BLaER1 (cell line): ENCODE measurements around the gene DHRS7B.

Source experiments
- H3K27ac ChIP-seq: shearing (Covaris generic); formaldehyde crosslinking; 2 replicates; pipeline ENCODE4 v1.8.1; 2022
- H3K27me3 ChIP-seq: shearing (Covaris generic); formaldehyde crosslinking; 2 replicates; pipeline ENCODE4 v1.8.1; 2022
- H3K36me3 ChIP-seq: shearing (Covaris generic); formaldehyde crosslinking; 2 replicates; pipeline ENCODE4 v1.8.1; 2022
- H3K4me1 ChIP-seq: shearing (Covaris generic); formaldehyde crosslinking; 2 replicates; pipeline ENCODE4 v1.8.1; 2022
- H3K4me2 ChIP-seq: shearing (Covaris generic); formaldehyde crosslinking; 2 replicates; pipeline ENCODE4 v1.8.1; 2022
- H3K4me3 ChIP-seq: shearing (Covaris generic); formaldehyde crosslinking; 2 replicates; pipeline ENCODE4 v1.8.1; 2022
- H3K9ac ChIP-seq: shearing (Covaris generic); formaldehyde crosslinking; 2 replicates; pipeline ENCODE4 v1.8.1; 2022
- H3K9me3 ChIP-seq: shearing (Covaris generic); formaldehyde crosslinking; 2 replicates; pipeline ENCODE4 v1.8.1; 2022
- H4K20me1 ChIP-seq: shearing (Covaris generic); formaldehyde crosslinking; 2 replicates; pipeline ENCODE4 v1.8.1; 2022
- Cebpa-rat ChIP-seq: shearing (Covaris generic); IDR thresholded peaks from 2 replicates; pipeline ENCODE4 v1.8.1; 2022

The DHRS7B gene

DNA sequence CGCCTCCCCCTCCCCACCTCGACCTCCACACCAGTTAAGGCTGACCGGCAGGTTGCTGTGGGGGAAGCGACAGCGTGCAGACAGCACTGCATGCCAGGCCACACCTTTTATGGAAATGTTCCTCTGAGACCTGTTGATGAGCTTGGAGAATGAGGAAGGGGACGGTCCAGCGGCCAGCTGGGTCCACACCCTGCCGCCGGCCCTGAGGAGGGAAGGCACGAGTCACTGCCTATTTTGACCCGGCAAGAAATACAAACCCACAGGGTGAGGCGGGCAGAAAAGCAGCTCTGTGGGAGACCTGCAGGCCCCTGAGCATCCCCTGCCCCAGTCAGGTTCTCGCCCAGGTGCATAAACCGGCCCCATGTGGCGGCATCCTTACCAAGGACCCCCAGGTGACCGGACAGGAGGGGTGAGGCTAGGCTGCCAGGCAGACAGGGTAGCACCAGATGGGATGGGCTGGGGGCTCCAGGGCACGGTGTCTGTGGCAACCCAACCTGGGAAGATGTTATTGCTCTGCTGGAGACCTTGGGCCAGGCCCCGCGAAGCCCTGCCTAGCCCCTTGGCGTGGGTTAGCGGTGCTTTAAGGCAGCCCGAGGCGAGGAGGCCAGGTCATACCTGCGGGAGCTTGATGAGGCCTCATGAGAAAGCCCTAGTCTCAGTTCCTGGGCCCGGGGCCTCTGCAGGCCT is 113.7 kb downstream of the DHRS7B start:
- Histone ChIP-seq H3K4me1 (peaks cover 46% of the 10 kb centered on the region), H3K36me3 (no peaks in the 10 kb centered on the region), H3K4me2 (no peak overlapping the region), H3K9me3 (no peaks in the 10 kb centered on the region), H3K27ac (no peak overlapping the region), H3K9ac (no peak overlapping the region; the same call in 1 of the 2 replicates), H4K20me1 (peaks cover 28% of the 10 kb centered on the region), H3K4me3 (no peak overlapping the region), H3K27me3 (no peaks in the 10 kb centered on the region)
- no peak for TF ChIP-seq Cebpa-rat
